Activated T-cell treated with anti-CD3 and anti-CD28 coated beads, Interleukin-2, amount 50 U/mL, for 48 hours (primary cell): ENCODE data around the gene GABRB1.

Experiments used
- DNase-seq, 2 experiments: peaks; one replicate each; pipeline ENCODE4 v3.0.0-alpha.2; 2020

GABRB1 gene

DNA sequence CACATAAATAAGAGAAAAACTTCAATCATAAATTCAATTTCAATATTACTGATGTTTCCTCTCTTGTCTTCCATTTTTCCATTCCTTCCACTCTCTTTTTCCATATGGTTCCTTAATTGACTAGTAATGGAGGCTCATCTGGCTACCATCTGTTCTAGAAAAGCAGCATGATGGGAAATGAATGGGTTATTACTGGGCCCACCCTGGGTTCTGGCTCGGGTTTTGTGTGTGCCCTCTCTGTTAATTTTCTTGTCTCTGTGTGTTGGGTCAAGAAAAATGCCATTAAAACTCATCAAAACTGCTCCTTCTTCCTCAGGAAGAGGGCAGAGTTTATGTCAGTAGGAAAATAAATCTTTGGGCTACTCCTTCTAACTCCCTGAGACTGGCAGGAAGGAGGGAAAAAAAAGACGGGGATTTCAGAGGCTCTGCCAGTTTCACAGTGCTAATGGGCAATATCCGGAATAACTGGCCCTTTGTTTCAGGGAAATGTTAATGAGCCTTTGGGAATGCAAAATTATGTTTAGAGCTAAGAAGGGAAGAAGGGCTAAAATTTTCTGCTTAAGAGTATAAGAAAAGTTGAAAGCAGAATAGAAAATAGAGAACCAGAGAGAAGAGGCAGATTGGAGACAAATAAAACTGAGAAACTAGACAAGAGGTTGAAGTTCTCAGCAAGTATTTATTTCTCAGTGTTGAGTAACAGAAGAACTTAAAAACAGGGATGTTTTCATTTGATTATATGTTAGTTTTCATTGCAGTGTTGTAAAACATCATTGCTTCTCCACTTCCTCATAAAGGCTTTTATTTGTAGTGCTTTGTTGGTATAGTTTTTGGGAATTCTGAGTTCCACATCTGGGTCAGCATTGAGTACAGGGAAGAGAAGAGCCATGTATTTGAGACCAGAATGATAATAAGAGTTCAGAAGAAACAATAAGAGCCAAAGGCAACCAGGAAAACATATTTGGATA, 19.7 kb downstream of the GABRB1 start:
- DNase-seq = no peak

DNA sequence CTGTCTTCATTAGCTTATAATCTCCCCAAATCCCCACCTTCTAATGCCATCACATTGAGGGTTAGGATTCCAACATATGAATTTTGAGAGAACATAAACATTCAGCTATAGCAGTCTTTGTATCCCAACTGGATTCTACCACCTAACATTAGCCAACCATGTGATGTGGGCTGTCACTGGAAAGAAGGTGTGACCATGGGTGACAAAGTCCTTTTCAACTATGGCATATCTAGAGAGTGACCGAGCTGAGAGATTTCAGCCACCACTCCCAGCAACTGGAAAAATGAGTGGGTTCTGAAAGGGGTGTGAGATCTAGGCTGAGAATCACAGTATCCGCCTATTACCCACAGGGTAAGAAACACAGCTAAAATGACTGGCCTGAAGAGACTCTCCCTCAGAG, 22.1 kb downstream of the GABRB1 start:
- no peak for DNase-seq

DNA sequence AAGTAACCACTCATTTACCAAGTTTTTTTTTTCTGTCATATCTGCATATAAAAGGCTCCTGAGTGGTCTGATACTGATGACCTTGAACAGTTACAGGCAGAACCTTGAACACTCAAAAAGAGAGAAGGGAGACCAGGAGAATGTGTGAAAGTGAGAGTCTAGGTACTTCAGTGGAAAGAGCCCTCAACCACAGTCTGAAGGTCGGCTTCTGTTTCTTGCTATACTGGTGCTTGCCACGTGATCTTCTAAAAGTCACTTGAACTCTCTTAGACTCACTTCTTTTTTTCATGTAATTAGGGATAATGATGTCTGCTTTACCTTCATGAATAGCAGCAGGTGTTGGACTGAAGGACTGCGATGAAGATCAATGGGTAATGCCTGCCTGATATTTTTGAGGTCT, 22.8 kb downstream of the GABRB1 start:
- no peak for DNase-seq

DNA sequence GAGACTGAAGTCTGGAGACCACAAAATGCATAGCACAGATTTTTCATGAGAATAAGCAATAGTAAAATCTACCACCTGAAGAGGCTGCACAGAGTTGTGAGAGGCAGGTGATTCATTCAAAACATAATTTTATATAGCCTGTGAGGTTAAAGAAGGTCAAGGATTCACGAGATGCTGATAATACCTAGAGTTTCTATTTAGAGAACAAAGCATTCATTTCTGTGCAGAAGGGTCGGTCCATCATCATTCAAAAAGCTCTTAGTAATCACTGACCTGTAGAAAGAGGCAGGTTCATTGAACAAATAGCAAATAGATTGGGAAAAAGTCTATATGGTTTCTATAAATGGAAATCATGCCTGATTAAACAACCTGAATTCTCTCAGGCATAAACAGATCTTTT, 26.6 kb downstream of the GABRB1 start:
- DNase-seq = no peak

DNA sequence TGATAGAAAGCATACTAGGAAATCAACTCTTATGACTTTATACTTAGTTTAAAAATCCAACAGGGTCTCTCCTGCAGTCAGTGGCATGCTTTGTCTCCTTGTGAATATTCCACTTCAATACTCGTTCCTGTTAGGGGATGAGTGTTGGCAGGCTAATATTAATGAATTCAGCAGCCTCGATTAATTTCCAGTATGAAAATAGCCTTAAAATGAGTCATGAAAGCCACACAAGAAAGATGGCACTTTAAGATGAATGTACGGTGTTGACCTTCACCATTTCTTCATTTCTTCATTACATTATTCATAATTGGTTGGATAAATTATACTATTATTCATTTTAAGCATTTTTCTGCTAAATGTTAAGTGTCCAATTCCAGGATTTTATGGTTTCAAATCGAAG, 29.2 kb downstream of the GABRB1 start:
- DNase-seq = no peak

DNA sequence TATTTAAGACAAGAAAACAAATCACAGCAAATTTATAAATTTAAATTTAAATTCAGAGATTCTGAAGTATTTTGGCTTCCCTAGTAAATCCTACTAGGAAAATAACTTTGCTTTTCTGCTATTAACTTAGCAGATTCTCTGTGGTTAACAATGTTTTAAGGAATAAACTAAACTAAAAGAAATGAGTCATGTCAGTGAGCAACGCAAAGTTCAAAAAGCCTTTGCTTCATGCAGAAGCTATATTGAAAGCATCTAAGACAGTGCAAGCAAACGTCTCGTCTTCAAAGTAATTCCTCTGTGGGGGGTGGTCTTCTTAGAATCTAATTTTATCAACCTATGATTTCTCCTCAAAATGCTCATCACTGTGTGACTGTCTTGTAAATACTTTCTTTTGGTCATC, 30.1 kb downstream of the GABRB1 start:
- no peak for DNase-seq

DNA sequence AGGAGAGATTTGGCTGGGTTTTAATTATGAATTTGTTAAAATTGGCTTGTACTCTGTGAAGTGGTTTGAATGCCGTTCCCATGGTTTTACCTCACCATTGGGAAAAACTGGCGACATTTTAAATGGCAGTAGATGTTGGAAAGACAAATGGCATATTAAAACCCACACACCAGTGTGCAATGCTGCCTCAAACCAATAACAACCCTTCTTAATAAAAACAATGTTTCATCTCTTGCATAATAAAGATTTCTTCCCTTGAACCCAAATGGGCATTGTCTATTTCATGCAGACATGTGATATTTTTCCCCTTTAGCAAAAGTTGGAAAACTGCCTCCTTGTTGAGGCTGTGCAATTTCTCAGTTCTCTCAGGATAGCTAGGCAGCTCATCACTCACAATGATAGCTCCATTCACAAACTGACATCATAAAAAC, 33.7 kb downstream of the GABRB1 start:
- DNase-seq = no peak

DNA sequence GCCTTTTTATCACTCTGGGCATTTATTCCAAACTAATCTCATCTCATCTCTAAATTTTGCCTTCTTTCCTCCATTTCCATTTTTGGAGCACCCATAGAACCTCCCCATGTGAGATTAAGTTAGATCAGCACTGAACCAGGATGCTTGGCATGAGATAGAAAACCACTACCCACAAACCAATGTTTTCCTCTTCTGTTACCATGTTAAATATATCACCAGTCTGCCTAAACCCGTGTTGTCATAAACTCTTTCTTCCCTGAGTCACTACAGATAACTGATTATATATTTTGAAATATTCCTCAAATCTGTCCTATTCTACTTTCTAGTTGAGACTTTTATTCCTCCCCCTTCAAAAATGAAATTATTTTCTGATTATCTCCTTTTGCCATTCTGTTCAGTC, 37.6 kb downstream of the GABRB1 start:
- no peak for DNase-seq

DNA sequence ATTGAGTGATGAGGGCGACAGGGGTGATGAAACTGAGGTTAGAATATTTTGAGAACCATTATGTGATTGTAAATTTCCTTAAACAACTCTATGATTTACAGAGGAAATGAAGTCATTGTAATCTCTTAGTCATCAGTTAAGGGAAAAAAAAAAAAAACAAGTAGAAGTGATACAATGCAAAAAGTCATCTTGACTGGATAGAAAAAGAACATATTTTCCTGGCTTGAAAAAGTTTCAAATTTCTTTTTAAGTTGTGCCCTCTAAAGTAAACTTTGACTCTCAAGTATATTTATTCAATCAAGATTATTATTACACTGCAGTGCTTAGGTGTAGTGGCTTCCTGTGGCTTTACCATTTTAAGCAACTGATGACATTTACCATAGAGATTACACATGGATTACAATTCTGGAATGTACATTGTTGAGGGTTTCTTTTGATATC, 40.6 kb downstream of the GABRB1 start:
- no peak for DNase-seq

DNA sequence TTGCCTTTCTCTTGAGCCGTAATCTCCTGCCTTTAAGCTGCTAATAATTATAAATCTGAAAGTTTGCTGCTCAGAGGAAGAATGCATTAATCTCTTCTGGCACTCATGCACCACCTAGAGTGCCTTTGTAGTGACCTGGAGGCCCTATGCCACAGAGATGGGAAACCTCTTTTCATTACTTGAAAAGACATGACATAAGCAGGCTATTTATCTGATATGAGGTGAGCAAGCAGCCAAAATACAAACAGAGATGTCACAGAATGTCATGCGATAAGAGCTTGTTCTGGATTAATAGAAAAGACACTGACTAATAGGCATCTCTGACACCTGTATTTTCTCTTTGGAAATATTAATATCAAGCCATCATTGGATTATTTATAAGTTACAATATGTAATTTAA, 42.3 kb downstream of the GABRB1 start:
- no peak for DNase-seq

DNA sequence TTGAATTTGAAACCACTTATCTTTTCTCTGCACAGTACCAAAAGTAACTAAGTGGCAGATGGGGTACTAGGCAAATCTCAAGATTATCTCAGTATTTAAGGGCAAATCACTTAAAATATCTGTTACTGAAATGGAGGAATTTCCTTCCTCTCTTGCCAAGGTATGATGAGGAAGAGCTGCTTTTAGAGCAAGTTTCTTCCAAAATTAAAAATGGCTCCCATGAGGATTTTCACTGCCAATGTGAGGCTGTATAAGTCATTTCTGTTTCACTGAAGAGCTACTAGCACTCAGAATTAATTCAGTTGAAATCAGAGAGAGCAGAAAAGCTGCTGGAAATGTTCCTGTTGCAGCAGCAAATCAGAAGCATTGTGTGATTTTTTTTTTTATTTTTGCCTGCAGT, 43.4 kb downstream of the GABRB1 start:
- no peak for DNase-seq

DNA sequence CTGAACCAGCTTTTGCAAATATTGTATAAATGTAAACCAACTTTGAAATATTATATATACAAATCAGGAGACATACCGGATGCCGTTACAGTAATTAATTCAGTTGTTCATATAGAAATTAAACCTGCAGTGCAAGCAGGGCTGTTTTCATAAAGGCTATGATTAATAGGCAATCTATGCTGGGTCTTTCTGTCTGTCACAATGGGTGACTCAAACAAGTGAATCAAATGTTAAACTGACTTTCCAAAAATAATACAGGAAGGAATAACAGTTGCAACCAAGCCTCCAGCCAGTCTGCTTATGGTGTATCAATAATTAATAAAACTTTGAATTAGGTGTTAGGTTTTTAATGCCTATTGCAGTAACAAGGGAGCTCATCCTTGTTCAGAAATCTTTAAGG, 43.9 kb downstream of the GABRB1 start:
- DNase-seq = no peak

DNA sequence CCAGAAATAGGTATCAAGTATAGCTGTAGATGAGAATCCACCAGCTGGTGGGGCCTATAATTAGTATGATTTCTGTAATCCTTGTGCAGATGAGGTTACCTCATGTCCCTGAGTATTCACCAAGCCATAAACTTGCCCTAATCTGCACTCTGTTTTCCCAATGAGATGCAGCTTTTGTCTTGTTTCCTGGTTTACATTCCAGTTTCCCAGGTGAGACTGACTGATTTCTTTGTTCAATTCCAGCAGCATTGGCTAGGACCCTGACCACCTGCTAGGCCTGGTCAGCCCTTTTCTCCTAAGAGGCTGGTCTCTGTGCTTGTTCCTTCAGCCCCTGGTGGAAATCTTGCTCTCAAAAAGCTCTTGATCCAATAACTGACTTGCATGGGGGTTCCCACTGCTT, 44.6 kb downstream of the GABRB1 start:
- no peak for DNase-seq

DNA sequence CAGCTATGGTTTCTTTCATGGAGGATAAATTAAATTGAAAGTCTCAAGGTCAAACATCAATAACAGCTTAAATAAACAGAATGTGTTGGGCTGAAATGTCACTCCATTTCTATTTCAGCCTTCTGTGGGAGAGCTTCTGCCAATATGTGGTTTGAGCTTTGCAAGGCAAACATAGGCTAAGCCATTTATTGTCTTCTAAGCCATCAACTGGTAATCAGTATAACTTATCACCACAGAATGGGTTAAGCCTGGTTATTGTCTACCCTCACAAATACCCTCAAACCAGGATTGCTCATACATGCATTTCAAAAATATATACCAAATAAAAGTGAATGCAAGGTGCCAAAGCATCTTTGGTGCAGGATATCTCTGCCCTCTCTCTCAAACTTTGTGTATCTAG, 52.7 kb downstream of the GABRB1 start:
- no peak for DNase-seq

DNA sequence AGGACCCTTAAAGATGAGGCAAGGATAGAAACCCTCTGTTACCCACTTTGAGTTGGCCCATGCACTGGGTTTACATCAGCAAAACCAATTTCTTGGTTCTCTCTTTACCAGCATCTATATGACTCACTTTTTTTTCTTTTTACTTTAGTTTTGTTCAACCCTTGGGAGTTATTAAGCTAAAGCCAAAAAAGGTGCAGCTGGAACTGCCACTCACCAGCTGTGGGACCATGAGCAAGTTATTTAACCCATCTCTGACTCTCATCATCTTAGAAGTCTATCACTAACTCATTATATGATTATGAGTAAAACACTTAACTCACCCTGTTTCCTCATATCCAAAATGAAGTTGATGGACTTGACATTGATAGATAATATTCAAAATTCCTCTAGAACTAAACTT, 53.4 kb downstream of the GABRB1 start:
- no peak for DNase-seq

DNA sequence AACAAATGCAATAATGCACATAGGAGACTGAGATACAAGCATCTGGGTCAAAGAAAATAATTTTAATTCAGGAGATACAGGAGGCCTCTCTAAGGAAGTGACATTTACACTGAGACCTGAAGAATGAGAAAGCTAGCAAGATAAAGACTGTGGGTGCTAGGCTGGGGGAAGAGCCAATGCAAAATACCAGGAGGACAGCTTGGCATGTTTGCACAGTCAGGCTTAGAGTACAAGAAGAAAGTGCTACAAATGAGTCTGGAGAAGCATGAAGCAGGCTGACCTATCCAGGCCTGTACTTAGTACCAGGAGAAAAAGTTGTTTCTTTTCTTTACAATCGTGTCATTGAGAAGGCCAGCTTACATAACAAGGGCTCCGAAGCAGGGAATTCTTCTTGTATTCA, 56.9 kb downstream of the GABRB1 start:
- no peak for DNase-seq

DNA sequence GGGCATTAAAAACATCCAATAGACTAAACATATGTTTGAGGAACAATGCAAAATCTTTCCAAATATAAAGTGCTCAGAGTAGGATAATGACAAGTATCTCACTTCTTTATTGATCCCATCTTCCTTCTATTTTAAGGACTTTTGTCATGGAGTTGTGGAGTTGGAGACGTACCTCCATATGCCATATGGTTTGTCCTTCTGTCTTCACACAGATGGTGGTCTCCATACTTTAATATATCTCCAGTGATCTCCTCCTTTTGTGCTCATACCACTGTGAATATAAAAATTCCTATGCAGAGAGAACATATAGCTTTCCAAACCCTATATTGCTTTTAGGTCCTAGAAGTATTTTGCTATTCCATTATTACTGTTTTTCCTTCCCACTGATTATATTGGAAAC, 64.5 kb downstream of the GABRB1 start:
- no peak for DNase-seq

DNA sequence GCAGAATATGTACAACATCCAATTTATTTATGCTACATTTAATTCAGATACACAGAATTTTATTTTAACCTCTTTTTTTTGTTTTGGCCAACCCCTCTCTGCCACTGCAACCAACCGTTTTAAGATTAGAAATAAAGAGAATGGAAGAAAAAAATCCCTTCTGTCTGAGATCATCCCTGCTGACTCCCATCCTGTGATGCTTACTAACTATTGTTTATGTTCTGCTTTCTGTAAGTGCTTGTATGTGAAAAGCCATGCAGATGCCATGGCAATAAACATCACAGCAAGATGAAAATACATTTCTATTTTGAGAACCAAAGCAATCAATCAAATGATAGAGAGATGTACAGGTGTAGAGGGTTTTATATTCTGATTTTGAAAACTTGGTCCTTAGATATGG, 70.1 kb downstream of the GABRB1 start:
- no peak for DNase-seq

DNA sequence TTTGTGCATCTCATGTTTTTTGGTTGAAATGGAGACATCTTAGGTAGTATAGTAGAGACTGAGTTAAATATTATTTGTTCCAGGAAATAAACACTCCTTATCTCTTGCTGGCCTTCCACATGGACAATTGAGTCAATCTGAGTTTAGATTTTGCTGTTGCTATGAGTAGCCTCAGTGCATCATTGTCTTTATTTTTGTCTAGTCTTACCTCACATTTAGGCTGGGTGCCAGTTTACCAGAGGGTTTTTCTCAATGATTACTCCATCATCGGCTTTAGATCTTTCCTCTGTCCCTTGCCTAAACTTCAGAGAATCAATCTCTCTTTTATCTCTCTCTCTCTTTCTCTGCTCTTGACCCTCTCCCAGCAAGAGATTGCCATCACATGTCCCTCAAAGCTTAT, 73.6 kb downstream of the GABRB1 start:
- DNase-seq = no peak

DNA sequence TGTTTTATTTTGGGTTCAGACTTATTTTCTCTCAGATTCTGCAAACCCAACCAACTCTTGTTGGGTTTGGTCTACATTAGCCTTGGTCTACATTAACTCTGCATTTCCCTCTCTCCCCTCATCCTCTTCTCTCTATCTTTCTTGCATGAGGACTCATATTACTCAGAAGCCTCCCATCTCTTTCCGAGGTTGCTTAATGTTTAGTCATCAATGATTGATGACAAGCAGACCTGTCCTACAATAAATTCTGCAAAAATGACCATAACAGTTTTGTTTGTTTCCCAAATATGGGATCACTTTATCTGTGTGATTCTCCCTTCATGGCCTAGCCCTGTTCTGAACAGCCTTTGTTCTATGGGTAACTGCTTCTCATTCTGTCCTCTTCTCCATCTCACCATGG, 75.2 kb downstream of the GABRB1 start:
- no peak for DNase-seq

DNA sequence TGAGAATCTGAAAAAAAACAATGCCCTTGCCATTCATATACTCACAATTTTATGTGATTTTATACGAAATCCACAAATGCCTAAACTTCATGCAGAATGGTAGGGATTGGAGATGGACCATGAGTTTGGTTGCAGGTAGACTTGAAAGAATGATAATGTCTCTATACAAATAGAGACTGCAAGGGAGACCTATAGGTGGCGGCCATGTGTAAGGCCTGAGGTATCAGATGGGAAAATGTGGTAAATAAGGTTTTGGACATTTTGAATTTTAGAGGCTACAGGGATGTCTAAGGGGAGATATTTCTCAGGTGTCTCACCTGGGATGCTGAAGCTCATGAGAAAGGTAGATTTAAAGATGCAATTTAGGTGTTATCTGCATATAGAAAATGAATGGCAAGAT, 78.0 kb downstream of the GABRB1 start:
- no peak for DNase-seq

DNA sequence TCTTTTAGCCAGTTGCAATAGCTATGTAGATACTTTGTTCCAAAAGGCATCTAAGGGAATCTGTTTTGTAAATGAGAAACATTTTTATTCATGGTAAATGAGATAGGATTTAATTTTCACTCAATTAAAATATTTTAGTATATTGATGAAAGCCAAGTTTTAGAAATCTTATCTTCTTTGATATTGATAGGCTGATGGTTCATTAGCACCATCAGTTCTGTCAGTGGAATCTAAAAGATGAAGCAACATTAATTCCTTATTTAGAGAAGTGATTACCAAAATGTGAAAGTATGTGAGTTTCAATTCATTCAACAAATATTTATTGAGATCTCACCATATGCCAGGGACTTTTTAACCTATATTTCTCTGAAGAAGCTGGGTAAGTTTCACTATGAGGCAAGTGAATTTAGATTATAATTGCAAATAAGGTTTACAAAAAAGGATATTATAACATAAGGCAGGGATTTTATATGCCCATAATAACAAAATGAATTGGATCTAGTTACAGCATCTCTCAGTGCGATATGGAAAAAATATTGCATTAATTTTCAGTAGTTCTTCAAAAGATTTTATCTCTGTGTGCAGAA, 79.3 kb downstream of the GABRB1 start:
- DNase-seq = no peak

DNA sequence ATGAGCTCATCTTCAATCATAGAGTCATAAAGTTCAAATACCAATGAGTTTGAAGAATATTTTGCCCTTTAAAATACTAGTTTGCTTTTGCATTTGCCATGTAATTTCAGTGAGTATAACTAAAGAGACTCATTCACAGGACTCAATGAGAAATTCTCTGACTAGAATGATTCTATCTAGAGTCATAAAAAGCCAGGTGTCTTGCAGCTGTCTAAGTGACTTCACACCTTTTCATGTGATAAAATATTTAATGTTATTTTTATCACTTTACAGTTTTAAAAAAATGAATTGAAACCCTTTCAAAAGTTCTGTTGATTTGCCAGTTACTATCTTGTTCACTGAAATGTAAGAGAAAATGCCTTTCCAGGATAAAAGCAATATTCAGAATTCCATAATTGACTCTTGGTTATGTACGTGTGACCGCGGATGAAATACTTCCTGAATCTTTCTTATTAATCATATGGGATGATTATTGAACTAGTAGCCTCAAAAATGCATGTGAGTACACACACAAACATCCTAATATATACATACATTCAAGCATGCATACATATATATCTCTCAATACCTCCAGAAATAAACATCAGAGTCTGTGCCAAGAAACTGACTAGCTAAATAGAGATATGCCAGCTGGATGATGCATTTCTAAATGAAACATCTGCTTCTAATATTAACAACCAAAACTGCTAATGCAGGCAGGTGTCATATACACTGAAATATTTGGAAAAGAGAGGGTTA, 87.0 kb downstream of the GABRB1 start:
- no peak for DNase-seq

DNA sequence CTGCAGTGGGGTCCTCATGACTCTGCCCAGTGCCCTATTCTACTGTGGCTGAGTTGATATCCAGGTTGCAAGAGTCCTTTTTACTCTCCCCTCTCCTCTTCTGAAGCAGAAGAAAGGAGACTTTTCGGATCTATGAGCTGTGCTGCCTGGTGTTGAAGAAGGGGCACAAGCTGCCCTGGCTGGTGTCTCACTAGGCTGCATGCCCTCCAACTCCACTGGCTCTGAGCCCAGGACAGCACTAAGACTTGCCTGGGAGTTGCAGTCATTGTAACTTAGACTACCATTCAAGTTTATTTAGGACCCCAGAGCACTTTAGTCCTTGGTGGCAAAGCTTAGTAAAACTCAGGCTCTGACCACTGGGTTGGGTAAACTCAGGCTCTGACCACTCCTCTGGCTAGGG, 89.4 kb downstream of the GABRB1 start:
- DNase-seq = no peak
